MM.1S (cell line): ENCODE results near the gene KIF5A.
"Not testable (repeated sequence)": the region's sequence is repeated elsewhere in the genome, so short reads cannot be mapped to it uniquely, and the experiment has no call there.

Experiments
- DNase-seq: peaks from one replicate; pipeline ENCODE4 v3.0.0-alpha.2; 2015
- H2AFZ ChIP-seq: fragments of 300-600 bp; sonication (generic); 2 replicates; pipeline ENCODE4 v1.6.0; 2016; ENCODE audit warnings: antibody characterized with exemption, low read length
- H3F3A ChIP-seq: fragments of 300-600 bp; sonication (generic); 2 replicates; pipeline ENCODE4 v1.6.1; 2016; ENCODE audit warnings: mild to moderate bottlenecking, antibody characterized with exemption, low read length, moderate library complexity, mixed read lengths; ENCODE audit not compliant: insufficient read depth
- H3K27ac ChIP-seq: fragments of 300-600 bp; sonication (generic); 2 replicates; pipeline ENCODE4 v1.5.1; 2016; ENCODE audit warnings: mild to moderate bottlenecking, low read length
- H3K27me3 ChIP-seq: fragments of 300-600 bp; sonication (generic); replicated peaks from 2 replicates; pipeline ENCODE4 v1.6.0; 2016; ENCODE audit warnings: low read length; ENCODE audit not compliant: insufficient read depth
- H3K36me3 ChIP-seq: fragments of 300-600 bp; sonication (generic); replicated peaks from 2 replicates; pipeline ENCODE4 v1.6.1; 2016; ENCODE audit warnings: mild to moderate bottlenecking, low read length, mixed read lengths; ENCODE audit not compliant: insufficient read depth
- H3K4me1 ChIP-seq: fragments of 300-600 bp; sonication (generic); 2 replicates; pipeline ENCODE4 v1.6.1; 2016; ENCODE audit warnings: low read length, mixed read lengths
- H3K4me2 ChIP-seq: fragments of 300-600 bp; sonication (generic); 2 replicates; pipeline ENCODE4 v1.6.0; 2016; ENCODE audit warnings: low read depth, low read length
- H3K4me3 ChIP-seq: fragments of 300-600 bp; sonication (generic); 2 replicates; pipeline ENCODE4 v1.5.1; 2016; ENCODE audit warnings: low read length, mixed read lengths
- H3K79me2 ChIP-seq: fragments of 300-600 bp; sonication (generic); 2 replicates; pipeline ENCODE4 v1.6.1; 2016; ENCODE audit warnings: mixed run types, low read length, mixed read lengths
- H3K9ac ChIP-seq: fragments of 300-600 bp; sonication (generic); 2 replicates; pipeline ENCODE4 v1.6.1; 2016; ENCODE audit warnings: low read length, mixed read lengths
- H3K9me2 ChIP-seq: fragments of 300-600 bp; sonication (generic); replicated peaks from 2 replicates; pipeline ENCODE4 v1.6.1; 2016; ENCODE audit warnings: mild to moderate bottlenecking, low read length, mixed read lengths; ENCODE audit not compliant: insufficient read depth
- H3K9me3 ChIP-seq: fragments of 300-600 bp; sonication (generic); replicated peaks from 2 replicates; pipeline ENCODE4 v1.6.1; 2016; ENCODE audit warnings: mild to moderate bottlenecking, low read length, mixed read lengths; ENCODE audit not compliant: insufficient read depth
- H4K20me1 ChIP-seq: fragments of 300-600 bp; sonication (generic); 2 replicates; pipeline ENCODE4 v1.6.1; 2016; ENCODE audit warnings: mild to moderate bottlenecking, low read length, moderate library complexity, mixed read lengths; ENCODE audit not compliant: insufficient read depth
- EZH2 ChIP-seq: fragments of 300-600 bp; sonication (generic); optimal IDR thresholded peaks from 2 replicates; pipeline ENCODE3; 2017; ENCODE audit warnings: low read depth, mild to moderate bottlenecking, antibody characterized with exemption, low read length, mixed read lengths
- EZH2phosphoT487 ChIP-seq: fragments of 300-600 bp; sonication (generic); IDR thresholded peaks from 2 replicates; pipeline ENCODE4 v1.6.1; 2018; ENCODE audit warnings: antibody characterized with exemption, low read length
- TF ChIP-seq, protein P1 (sequence below): fragments of 300-600 bp; sonication (generic); IDR thresholded peaks from 2 replicates; pipeline ENCODE4 v1.5.1; 2016; ENCODE audit warnings: antibody characterized with exemption, low read length, mixed read lengths

The KIF5A gene

DNA sequence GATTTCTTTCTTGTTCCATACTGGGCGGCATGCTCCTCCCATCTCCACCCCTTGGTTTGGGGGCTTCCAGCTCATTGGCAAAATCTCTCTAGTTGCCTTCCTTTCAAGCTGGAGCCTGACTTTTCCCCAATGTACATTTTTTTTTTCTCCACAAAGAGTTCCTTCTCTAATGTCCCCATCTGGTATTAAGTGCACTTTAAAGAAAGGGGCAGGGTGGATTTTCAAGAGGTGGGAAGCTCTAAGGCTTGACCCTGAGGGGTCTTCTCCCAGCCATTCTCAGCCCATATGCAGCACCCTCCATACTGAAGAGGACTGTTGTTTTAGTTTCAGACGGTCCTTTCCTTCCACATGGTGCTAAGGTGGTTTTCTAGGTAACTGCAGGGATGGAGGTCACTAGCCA lies 35.3 kb downstream of the KIF5A start:
- Histone ChIP-seq H4K20me1 (no peaks in the 10 kb centered on the region), H3F3A (no peaks in the 10 kb centered on the region), H3K4me2 (no peak overlapping the region), H3K36me3 (no peaks in the 10 kb centered on the region), H3K9ac (no peak overlapping the region), H3K9me2 (no peaks in the 10 kb centered on the region), H2AFZ (no peak overlapping the region), H3K27me3 (peaks cover 32% of the 10 kb centered on the region), H3K27ac (no peak overlapping the region), H3K4me1 (no peaks in the 10 kb centered on the region), H3K9me3 (no peaks in the 10 kb centered on the region), H3K4me3 (no peak overlapping the region), H3K79me2 (no peaks in the 10 kb centered on the region)
- TF ChIP-seq EZH2phosphoT487 (no peak), EZH2 (no peak)
- TF ChIP-seq, protein P1, sequence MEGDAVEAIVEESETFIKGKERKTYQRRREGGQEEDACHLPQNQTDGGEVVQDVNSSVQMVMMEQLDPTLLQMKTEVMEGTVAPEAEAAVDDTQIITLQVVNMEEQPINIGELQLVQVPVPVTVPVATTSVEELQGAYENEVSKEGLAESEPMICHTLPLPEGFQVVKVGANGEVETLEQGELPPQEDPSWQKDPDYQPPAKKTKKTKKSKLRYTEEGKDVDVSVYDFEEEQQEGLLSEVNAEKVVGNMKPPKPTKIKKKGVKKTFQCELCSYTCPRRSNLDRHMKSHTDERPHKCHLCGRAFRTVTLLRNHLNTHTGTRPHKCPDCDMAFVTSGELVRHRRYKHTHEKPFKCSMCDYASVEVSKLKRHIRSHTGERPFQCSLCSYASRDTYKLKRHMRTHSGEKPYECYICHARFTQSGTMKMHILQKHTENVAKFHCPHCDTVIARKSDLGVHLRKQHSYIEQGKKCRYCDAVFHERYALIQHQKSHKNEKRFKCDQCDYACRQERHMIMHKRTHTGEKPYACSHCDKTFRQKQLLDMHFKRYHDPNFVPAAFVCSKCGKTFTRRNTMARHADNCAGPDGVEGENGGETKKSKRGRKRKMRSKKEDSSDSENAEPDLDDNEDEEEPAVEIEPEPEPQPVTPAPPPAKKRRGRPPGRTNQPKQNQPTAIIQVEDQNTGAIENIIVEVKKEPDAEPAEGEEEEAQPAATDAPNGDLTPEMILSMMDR: no peak
- DNase-seq: no peak

DNA sequence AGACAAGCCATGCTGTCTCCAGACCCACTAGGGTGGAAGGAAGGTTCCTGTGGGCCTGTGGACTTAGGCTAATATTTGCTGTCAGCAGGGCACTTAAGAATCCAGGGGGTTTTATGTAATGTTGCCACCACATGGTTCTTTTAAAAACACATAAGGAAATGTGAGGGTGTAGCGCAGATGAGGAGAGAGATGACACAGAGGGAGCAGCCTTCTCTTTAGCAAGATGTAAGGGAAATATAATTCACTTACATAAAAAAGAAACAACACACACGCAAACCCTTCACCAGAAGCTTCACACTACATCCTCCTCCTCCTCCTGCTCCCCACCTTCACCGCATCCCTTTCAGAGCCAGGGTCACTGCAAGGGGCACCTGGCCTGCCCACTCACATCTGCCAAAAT lies 36.3 kb downstream of the KIF5A start:
- no peak overlapping the region for H3K4me2 ChIP-seq
- DNase-seq: no peak
- no peaks in the 10 kb centered on the region for H3K9me3 ChIP-seq
- 0 out of 2 replicates have a peak, but pooled peaks cover 3% of the 10 kb centered on the region for H3F3A ChIP-seq
- H4K20me1 ChIP-seq: no peaks in the 10 kb centered on the region
- H3K27ac ChIP-seq: no peak overlapping the region
- H3K4me3 ChIP-seq: no peak overlapping the region
- no peak overlapping the region for H2AFZ ChIP-seq
- H3K36me3 ChIP-seq: no peaks in the 10 kb centered on the region
- no peak overlapping the region for H3K9ac ChIP-seq
- TF ChIP-seq, protein P1: no peak
- peaks cover 5% of the 10 kb centered on the region; the same call in 1 of the 2 replicates for H3K4me1 ChIP-seq
- H3K9me2 ChIP-seq: no peaks in the 10 kb centered on the region
- peaks cover under 1% of the 10 kb centered on the region; the same call in 1 of the 2 replicates for H3K79me2 ChIP-seq
- H3K27me3 ChIP-seq: peaks cover 32% of the 10 kb centered on the region

DNA sequence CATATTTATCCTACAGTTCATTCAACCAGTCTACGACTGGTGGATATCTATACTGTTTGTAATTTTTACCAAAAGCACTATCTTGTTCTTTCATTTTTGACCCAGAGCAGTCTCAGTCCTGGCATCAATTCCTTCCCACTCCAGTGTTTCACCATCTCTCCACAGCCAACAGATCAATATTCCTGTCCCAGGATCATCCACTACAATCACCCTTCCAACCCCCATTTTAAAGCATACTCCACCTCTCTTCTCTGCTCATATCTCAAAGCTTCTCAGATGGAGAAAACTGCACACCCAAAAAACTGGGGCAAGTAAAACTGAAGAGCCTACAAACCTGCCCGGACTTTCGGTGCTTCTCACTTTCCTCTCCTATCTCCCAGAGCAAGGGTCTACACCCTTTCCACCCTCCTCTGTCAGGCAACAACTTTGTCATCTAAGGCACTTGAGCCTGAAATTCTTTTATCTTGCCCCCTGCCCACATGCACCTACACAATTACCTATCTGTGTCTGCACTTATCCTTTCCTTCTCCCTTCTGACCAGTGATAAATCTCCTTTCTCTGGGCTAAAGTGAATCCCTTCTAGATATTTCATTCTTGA lies 37.1 kb downstream of the KIF5A start:
- DNase-seq: no peak
- TF ChIP-seq, protein P1: no peak
- no peak for TF ChIP-seq EZH2phosphoT487
- TF ChIP-seq EZH2: no peak
- H3K9me2 ChIP-seq: no peaks in the 10 kb centered on the region
- no peak overlapping the region for H3K9ac ChIP-seq
- H3K27me3 ChIP-seq: peaks cover 28% of the 10 kb centered on the region
- H3K36me3 ChIP-seq: no peaks in the 10 kb centered on the region
- no peaks in the 10 kb centered on the region for H3K9me3 ChIP-seq
- H3F3A ChIP-seq: 0 out of 2 replicates have a peak, but pooled peaks cover 3% of the 10 kb centered on the region
- H4K20me1 ChIP-seq: no peaks in the 10 kb centered on the region
- H3K79me2 ChIP-seq: peaks cover 8% of the 10 kb centered on the region
- no peak overlapping the region for H2AFZ ChIP-seq
- no peak overlapping the region for H3K4me3 ChIP-seq
- H3K4me1 ChIP-seq: peaks cover 7% of the 10 kb centered on the region; the same call in 1 of the 2 replicates
- H3K4me2 ChIP-seq: no peak overlapping the region
- H3K27ac ChIP-seq: no peak overlapping the region

DNA sequence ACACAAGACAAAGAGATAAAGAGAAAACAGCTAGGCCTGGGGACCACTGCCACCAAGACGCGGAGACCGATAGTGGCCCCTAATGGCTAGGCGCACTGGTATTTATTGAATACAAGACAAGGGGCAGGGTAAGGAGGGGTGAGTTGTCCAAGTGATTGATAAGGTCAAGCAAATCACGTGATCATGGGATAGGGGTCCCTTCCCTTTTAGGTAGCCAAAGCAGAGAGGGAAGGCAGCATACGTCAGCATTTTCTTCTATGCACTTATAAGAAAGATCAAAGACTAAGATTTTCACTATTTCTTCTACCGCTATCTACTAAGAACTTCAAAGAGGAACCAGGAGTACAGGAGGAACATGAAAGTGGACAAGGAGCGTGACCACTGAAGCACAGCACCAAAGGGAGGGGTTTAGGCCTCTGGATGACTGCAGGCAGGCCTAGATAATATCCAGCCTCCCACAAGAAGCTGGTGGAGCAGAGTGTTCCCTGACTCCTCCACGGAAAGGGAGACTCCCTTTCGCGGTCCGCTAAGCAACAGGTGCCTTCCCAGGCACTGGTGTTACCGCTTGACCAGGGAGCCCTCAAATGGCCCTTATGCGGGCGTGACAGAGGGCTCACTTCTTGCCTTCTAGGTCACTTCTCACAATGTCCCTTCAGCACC lies 39.2 kb downstream of the KIF5A start:
- peaks cover 22% of the 10 kb centered on the region; the same call in 1 of the 2 replicates for H3K27me3 ChIP-seq
- not testable (repeated sequence) for H3K4me2 ChIP-seq, H3K36me3 ChIP-seq, H3K9me3 ChIP-seq, H3K4me3 ChIP-seq, H3K27ac ChIP-seq, H3F3A ChIP-seq, H4K20me1 ChIP-seq, H2AFZ ChIP-seq, H3K9me2 ChIP-seq, H3K9ac ChIP-seq, DNase-seq
- H3K4me1 ChIP-seq: peaks cover 14% of the 10 kb centered on the region; the same call in 1 of the 2 replicates
- H3K79me2 ChIP-seq: peaks cover 23% of the 10 kb centered on the region
